KMS-11 (cell line): ENCODE measurements around the gene OR5H6.
A peak's percentile ranks its signal among the peaks of the same experiment; 100 is the strongest.
"Not testable (repeated sequence)": the region's sequence is repeated elsewhere in the genome, so short reads cannot be mapped to it uniquely, and the experiment has no call there.

Source experiments
- H2AFZ ChIP-seq: fragments of 200-600 bp; sonication (generic); 2 replicates; pipeline ENCODE4 v1.6.1; 2016; ENCODE audit warnings: antibody characterized with exemption, mixed run types, low read depth
- H3K27ac ChIP-seq: fragments of 200-600 bp; sonication (generic); 2 replicates; pipeline ENCODE4 v1.6.1; 2016; ENCODE audit warnings: mild to moderate bottlenecking, mixed run types
- H3K27me3 ChIP-seq: fragments of 200-600 bp; sonication (generic); 2 replicates; pipeline ENCODE4 v1.6.1; 2017; ENCODE audit warnings: mild to moderate bottlenecking, low read depth, mixed run types, moderate library complexity; ENCODE audit not compliant: insufficient read depth
- H3K36me3 ChIP-seq: fragments of 200-600 bp; sonication (generic); 2 replicates; pipeline ENCODE4 v1.6.1; 2017; ENCODE audit warnings: mild to moderate bottlenecking, mixed run types; ENCODE audit not compliant: insufficient read depth
- H3K4me1 ChIP-seq: fragments of 200-600 bp; sonication (generic); 2 replicates; pipeline ENCODE4 v1.6.1; 2016; ENCODE audit warnings: mild to moderate bottlenecking, low read depth, mixed run types; ENCODE audit not compliant: poor library complexity, severe bottlenecking
- H3K4me2 ChIP-seq: fragments of 200-600 bp; sonication (generic); 2 replicates; pipeline ENCODE4 v1.7.0; 2016; ENCODE audit warnings: mild to moderate bottlenecking, mixed run types
- H3K4me3 ChIP-seq: fragments of 200-600 bp; sonication (generic); IDR thresholded peaks from 2 replicates; pipeline ENCODE4 v1.6.1; 2017; ENCODE audit warnings: low read depth, low read length, mixed read lengths; ENCODE audit not compliant: insufficient read depth
- H3K79me2 ChIP-seq: fragments of 200-600 bp; sonication (generic); 2 replicates; pipeline ENCODE4 v1.6.1; 2016; ENCODE audit warnings: low read depth, mixed run types; ENCODE audit not compliant: insufficient read depth
- H3K9ac ChIP-seq: fragments of 200-600 bp; sonication (generic); 2 replicates; pipeline ENCODE4 v1.6.1; 2016; ENCODE audit warnings: mild to moderate bottlenecking, mixed run types
- H4K20me1 ChIP-seq: fragments of 200-600 bp; sonication (generic); 2 replicates; pipeline ENCODE4 v1.6.1; 2016; ENCODE audit warnings: mild to moderate bottlenecking, mixed run types; ENCODE audit not compliant: insufficient read depth
- TF ChIP-seq, protein P1 (sequence below): fragments of 200-600 bp; sonication (generic); conservative IDR thresholded peaks from 2 replicates; pipeline ENCODE4 v1.6.1; 2017; ENCODE audit warnings: low read depth, mild to moderate bottlenecking, antibody characterized with exemption, low read length, moderate library complexity, mixed read lengths

Gene OR5H6

DNA sequence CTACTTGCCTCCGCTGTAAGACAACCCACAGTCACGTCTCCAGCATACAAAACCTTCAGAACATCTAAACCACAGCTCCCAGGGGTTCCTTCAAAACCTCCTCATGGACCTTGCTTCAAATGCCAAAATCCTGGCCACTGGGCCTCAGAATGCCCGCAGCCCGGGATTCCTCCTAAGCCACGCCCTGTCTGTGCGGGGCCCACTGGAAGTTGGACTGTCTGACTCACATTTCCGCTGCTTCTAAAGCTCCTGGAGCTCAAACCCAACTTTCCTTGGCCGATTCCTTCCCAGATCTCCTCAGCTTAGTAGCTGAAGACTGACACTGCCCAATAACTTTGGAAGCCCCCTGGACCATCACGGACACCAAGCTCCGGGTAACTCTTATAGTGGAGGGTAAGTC is 17.9 kb upstream of the OR5H6 start:
- H3K4me2 ChIP-seq: no peak overlapping the region
- H2AFZ ChIP-seq: no peak overlapping the region
- TF ChIP-seq, protein P1, sequence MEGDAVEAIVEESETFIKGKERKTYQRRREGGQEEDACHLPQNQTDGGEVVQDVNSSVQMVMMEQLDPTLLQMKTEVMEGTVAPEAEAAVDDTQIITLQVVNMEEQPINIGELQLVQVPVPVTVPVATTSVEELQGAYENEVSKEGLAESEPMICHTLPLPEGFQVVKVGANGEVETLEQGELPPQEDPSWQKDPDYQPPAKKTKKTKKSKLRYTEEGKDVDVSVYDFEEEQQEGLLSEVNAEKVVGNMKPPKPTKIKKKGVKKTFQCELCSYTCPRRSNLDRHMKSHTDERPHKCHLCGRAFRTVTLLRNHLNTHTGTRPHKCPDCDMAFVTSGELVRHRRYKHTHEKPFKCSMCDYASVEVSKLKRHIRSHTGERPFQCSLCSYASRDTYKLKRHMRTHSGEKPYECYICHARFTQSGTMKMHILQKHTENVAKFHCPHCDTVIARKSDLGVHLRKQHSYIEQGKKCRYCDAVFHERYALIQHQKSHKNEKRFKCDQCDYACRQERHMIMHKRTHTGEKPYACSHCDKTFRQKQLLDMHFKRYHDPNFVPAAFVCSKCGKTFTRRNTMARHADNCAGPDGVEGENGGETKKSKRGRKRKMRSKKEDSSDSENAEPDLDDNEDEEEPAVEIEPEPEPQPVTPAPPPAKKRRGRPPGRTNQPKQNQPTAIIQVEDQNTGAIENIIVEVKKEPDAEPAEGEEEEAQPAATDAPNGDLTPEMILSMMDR: no peak
- H3K79me2 ChIP-seq: no peaks in the 10 kb centered on the region
- H4K20me1 ChIP-seq: no peaks in the 10 kb centered on the region
- H3K4me1 ChIP-seq: no peaks in the 10 kb centered on the region
- H3K27ac ChIP-seq: no peak overlapping the region
- H3K9ac ChIP-seq: no peak overlapping the region
- H3K4me3 ChIP-seq: no peak overlapping the region
- no peaks in the 10 kb centered on the region for H3K36me3 ChIP-seq
- H3K27me3 ChIP-seq: no peaks in the 10 kb centered on the region

DNA sequence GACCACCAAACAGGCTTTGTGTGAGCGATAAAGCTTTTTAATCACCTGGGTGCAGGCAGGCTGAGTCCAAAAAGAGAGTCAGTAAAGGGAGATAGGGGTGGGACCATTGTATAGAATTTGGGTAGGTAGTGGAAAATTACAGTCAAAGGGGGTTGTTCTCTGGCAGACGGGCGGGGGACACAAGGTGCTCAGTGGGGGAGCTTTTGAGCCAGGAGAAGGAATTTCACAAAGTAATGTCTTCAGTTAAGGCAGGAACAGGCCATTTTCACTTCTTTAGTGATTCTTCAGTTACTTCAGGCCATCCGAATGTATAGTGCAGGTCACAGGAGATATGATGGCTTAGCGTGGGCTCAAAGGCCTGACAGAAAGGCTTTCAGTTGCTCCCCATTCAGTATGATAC is 8.0 kb upstream of the OR5H6 start:
- not testable (repeated sequence) for H3K4me2 ChIP-seq, H2AFZ ChIP-seq, H3K4me3 ChIP-seq, H3K27me3 ChIP-seq, H3K4me1 ChIP-seq, H3K9ac ChIP-seq, H3K36me3 ChIP-seq, H3K27ac ChIP-seq, H4K20me1 ChIP-seq, H3K79me2 ChIP-seq

DNA sequence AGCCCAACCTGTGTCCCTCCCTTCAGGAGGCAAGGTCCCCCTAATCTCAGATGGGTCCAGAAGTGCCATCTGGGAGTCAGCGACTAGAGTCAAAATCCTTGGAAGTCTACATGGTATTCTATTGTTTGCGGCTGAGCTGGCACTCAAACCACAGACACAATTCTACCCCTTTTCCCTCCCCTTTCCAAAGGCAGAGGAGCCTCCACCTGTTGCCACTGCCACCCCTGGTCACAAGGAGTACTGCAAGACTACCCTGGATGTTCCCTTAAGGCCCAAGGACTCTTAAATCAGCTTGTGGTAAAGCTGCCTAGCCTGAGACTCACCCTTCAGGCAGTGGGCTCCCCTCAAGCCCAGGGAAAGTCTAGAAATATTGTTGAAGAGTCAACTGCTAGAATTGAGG is 4.3 kb upstream of the OR5H6 start:
- H2AFZ ChIP-seq: no peak overlapping the region
- no peaks in the 10 kb centered on the region for H3K27me3 ChIP-seq
- H3K4me3 ChIP-seq: no peak overlapping the region
- TF ChIP-seq, protein P1: peak; percentile 47
- H3K4me1 ChIP-seq: no peaks in the 10 kb centered on the region
- H3K27ac ChIP-seq: no peak overlapping the region
- no peaks in the 10 kb centered on the region for H3K36me3 ChIP-seq
- no peaks in the 10 kb centered on the region for H4K20me1 ChIP-seq
- no peak overlapping the region for H3K4me2 ChIP-seq
- no peak overlapping the region for H3K9ac ChIP-seq
- H3K79me2 ChIP-seq: no peaks in the 10 kb centered on the region

DNA sequence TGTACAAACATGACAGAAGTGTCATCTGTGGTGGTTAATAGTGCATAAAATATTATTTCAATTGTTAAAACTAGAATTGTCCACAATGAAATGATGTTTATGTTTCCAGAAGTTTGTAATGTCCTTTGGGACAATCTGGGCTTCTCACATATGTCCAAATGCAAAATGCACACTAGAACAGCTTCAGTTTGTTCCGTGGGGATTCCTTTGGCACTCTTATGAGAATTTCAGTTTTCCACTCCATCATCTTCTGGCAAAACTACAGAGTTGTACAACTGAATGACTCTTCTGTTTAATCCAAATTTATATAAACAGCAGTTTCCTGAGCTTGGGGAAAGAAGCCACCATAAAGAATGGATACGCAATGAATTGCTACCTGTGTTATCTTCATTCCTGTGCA is 2.0 kb upstream of the OR5H6 start:
- Histone ChIP-seq H3K79me2 (no peaks in the 10 kb centered on the region), H4K20me1 (no peaks in the 10 kb centered on the region), H3K36me3 (no peaks in the 10 kb centered on the region), H3K4me1 (no peaks in the 10 kb centered on the region), H3K4me3 (no peak overlapping the region), H3K27ac (no peak overlapping the region), H3K4me2 (no peak overlapping the region), H3K9ac (no peak overlapping the region), H3K27me3 (no peaks in the 10 kb centered on the region), H2AFZ (no peak overlapping the region)
- TF ChIP-seq, protein P1: no peak

DNA sequence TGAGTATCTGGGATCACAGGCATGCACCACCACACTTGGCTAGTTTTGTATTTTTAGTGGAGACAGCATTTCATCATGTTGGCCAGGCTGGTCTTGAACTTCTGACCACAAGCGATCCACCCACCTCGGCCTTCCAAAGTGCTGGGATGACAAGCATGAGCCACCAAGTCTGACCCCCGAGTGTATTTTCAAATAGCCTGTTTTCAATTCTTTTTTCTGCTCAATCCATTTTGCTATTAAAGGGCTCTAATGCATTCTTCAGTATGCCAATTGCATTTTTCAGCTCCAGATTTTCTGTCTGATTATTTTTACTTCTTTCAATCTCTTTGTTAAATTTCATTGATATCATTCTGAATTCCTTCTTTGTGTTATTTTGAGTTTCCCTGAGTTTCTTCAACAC is 5.8 kb downstream of the OR5H6 start:
- no peaks in the 10 kb centered on the region for H3K27me3 ChIP-seq
- H2AFZ ChIP-seq: no peak overlapping the region
- H3K4me1 ChIP-seq: no peaks in the 10 kb centered on the region
- H3K79me2 ChIP-seq: no peaks in the 10 kb centered on the region
- H4K20me1 ChIP-seq: no peaks in the 10 kb centered on the region
- no peaks in the 10 kb centered on the region for H3K36me3 ChIP-seq
- H3K4me2 ChIP-seq: no peak overlapping the region
- no peak overlapping the region for H3K9ac ChIP-seq
- no peak overlapping the region for H3K4me3 ChIP-seq
- TF ChIP-seq, protein P1: no peak
- no peak overlapping the region for H3K27ac ChIP-seq
